Naive thymus-derived CD8-positive, alpha-beta T cell (primary cell): ENCODE data around the gene OTUB1. TPM values are rescaled to one million over a fixed set of nuclear protein-coding genes. Genes with fewer than 3 reads are reported as not detected.

ENCODE experiments used
- ATAC-seq, 2 donors: fragments of 150-1000 bp; cut with Tn5 transposase in 1 of 2; sonication (Bioruptor Pico), chemical (Tn5 transposase) in 1 of 2; 1 replicate in 1 of 2; 2 replicates in 1 of 2; pipeline ENCODE4 v1.10.0; 2021; ENCODE audit warnings: mild to moderate bottlenecking in 2 of 2, moderate library complexity in 2 of 2
- POLR2A ChIA-PET: fragments of 350-600 bp; sonication (Branson Sonifier 250); formaldehyde crosslinking; loops from one replicate; lab custom pipeline; 2021; ENCODE audit warnings: antibody characterized with exemption; lab: Charles Lee
- DNase-seq, 10 donors: peaks; one replicate each; pipeline versions ENCODE4 v3.0.0 to v3.0.0-alpha.2; 2020 to 2022
- H3K27ac Mint-ChIP-seq, 10 donors: one replicate each; pipeline ENCODE4 v1.8.0; 2020 to 2022; ENCODE audit warnings: mild to moderate bottlenecking in 10 of 10, mixed read lengths in 10 of 10, moderate library complexity in 4 of 10, inconsistent platforms in 1 of 10
- H3K27me3 Mint-ChIP-seq, 5 donors: one replicate each; pipeline ENCODE4 v1.8.0; 2021 to 2022; ENCODE audit warnings: mixed read lengths in 5 of 5
- H3K36me3 Mint-ChIP-seq, 3 donors: one replicate each; pipeline ENCODE4 v1.8.0; 2020 to 2022; ENCODE audit warnings: mixed read lengths in 3 of 3, mild to moderate bottlenecking in 2 of 3, inconsistent platforms in 1 of 3
- H3K4me1 Mint-ChIP-seq, 4 donors: one replicate each; pipeline ENCODE4 v1.8.0; 2021 to 2022; ENCODE audit warnings: mixed read lengths in 4 of 4
- H3K4me3 Mint-ChIP-seq, 10 donors: one replicate each; pipeline ENCODE4 v1.8.0; 2020 to 2022; ENCODE audit warnings: mild to moderate bottlenecking in 10 of 10, mixed read lengths in 10 of 10, moderate library complexity in 6 of 10, inconsistent platforms in 1 of 10
- H3K9me3 Mint-ChIP-seq, 9 donors: one replicate each; pipeline ENCODE4 v1.8.0; 2020 to 2022; ENCODE audit warnings: mixed read lengths in 9 of 9, mild to moderate bottlenecking in 3 of 9, inconsistent platforms in 1 of 9, moderate library complexity in 1 of 9
- polyA plus RNA-seq, 3 donors: library from polyadenylated mRNA; unstranded; fragments of 300-500 nt; fragmentation: Illumina TruSeq; gene quantifications; one replicate each; pipeline ENCODE4 v1.2.3, GENCODE V29; 2021
- total RNA-seq, 8 experiments: library from RNA in 2 of 8; stranded (reverse) in 2 of 8; gene quantifications; one replicate each; pipeline ENCODE4 v1.2.3 and lab custom pipeline; 2021 to 2026

The OTUB1 gene
- total and polyA plus RNA-seq, 5 experiments from 2014 or later = 69.6 to 121 (median 109) TPM

- DNase-seq (no peak), ATAC-seq (no peak)
- Mint-ChIP-seq H3K4me1 (no peaks in the 10 kb centered on the region), H3K4me3 (no peak overlapping the region), H3K27me3 (no peaks in the 10 kb centered on the region), H3K27ac (no peak overlapping the region), H3K9me3 (no peaks in the 10 kb centered on the region), H3K36me3 (no peaks in the 10 kb centered on the region)
- POLR2A ChIA-PET = no interaction called here
These were observed 34.9 kb downstream of the OTUB1 start for GRCh38 chr11:64020976-64021756.

- peaks cover 0 to 2% (median 0%) of the 10 kb centered on the region in 5 donors for H3K27me3 Mint-ChIP-seq
- DNase-seq = no peak
- no peak overlapping the region for H3K27ac Mint-ChIP-seq
- H3K9me3 Mint-ChIP-seq = no peaks in the 10 kb centered on the region
- H3K4me1 Mint-ChIP-seq = no peaks in the 10 kb centered on the region
- POLR2A ChIA-PET = no interaction called here
- no peak for ATAC-seq
- no peak overlapping the region for H3K4me3 Mint-ChIP-seq
- no peaks in the 10 kb centered on the region for H3K36me3 Mint-ChIP-seq
These were observed 35.5 kb downstream of the OTUB1 start for GRCh38 chr11:64021757-64022093.

GRCh38 chr11:64022125-64022784 lies 36.0 kb downstream of the OTUB1 start:
- Mint-ChIP-seq H3K4me3 (no peak overlapping the region), H3K27ac (no peak overlapping the region), H3K9me3 (no peaks in the 10 kb centered on the region), H3K36me3 (no peaks in the 10 kb centered on the region), H3K4me1 (peaks cover 0 to 4% (median 0%) of the 10 kb centered on the region in 4 donors), H3K27me3 (peaks cover 0 to 8% (median 2%) of the 10 kb centered on the region in 5 donors)
- DNase-seq (no peak), ATAC-seq (no peak)
- POLR2A ChIA-PET = no interaction called here

- ATAC-seq (no peak), DNase-seq (no peak)
- H3K4me3 Mint-ChIP-seq = no peak overlapping the region
- H3K27me3 Mint-ChIP-seq = peaks cover 4 to 10% (median 6%) of the 10 kb centered on the region in 5 donors
- peak overlapping the region in 1 of 10 donors; percentile 52 for H3K27ac Mint-ChIP-seq
- H3K36me3 Mint-ChIP-seq = no peaks in the 10 kb centered on the region
- no peaks in the 10 kb centered on the region for H3K9me3 Mint-ChIP-seq
- POLR2A ChIA-PET = no interaction called here
- H3K4me1 Mint-ChIP-seq = peaks cover 0 to 4% (median 2%) of the 10 kb centered on the region in 4 donors
These were observed 37.8 kb downstream of the OTUB1 start for GRCh38 chr11:64023712-64024710.

GRCh38 chr11:64025205-64025604 lies 39.0 kb downstream of the OTUB1 start:
- no peak for ATAC-seq

GRCh38 chr11:64026575-64027205 lies 40.5 kb downstream of the OTUB1 start:
- Mint-ChIP-seq H3K36me3 (no peaks in the 10 kb centered on the region), H3K27ac (peak overlapping the region in 1 of 10 donors; percentile 9), H3K4me3 (no peak overlapping the region), H3K9me3 (no peaks in the 10 kb centered on the region), H3K27me3 (peaks cover 4 to 16% (median 10%) of the 10 kb centered on the region in 5 donors), H3K4me1 (peaks cover 0 to 4% (median 2%) of the 10 kb centered on the region in 4 donors)
- POLR2A ChIA-PET = no interaction called here
- ATAC-seq = no peak
- DNase-seq = no peak

More at GRCh38 chr11:64025205-64025604, 39.0 kb downstream of the OTUB1 start:
- Mint-ChIP-seq H3K4me3 (no peak overlapping the region), H3K27me3 (peaks cover 4 to 12% (median 10%) of the 10 kb centered on the region in 5 donors), H3K9me3 (no peaks in the 10 kb centered on the region), H3K27ac (no peak overlapping the region), H3K4me1 (peaks cover 0 to 4% (median 2%) of the 10 kb centered on the region in 4 donors), H3K36me3 (no peaks in the 10 kb centered on the region)
- DNase-seq = no peak
- POLR2A ChIA-PET = interaction anchor here (0.6 to 0.7 kb wide), 2 partner anchors 23 to 395 kb away, joined by 3 read pairs; no protein-coding TSS in a partner anchor

- Mint-ChIP-seq H3K9me3 (no peaks in the 10 kb centered on the region), H3K36me3 (no peaks in the 10 kb centered on the region), H3K27ac (no peak overlapping the region), H3K4me1 (peaks cover 0 to 4% (median 2%) of the 10 kb centered on the region in 4 donors), H3K4me3 (no peak overlapping the region), H3K27me3 (peaks cover 6 to 19% (median 15%) of the 10 kb centered on the region in 5 donors)
- DNase-seq (no peak), ATAC-seq (no peak)
- POLR2A ChIA-PET = no interaction called here
These were observed 41.6 kb downstream of the OTUB1 start for GRCh38 chr11:64027651-64028397.

- no peak for DNase-seq
- peaks cover 9 to 21% (median 19%) of the 10 kb centered on the region in 5 donors for H3K27me3 Mint-ChIP-seq
- no peak for ATAC-seq
- no peak overlapping the region for H3K27ac Mint-ChIP-seq
- POLR2A ChIA-PET = no interaction called here
- H3K36me3 Mint-ChIP-seq = no peaks in the 10 kb centered on the region
- no peaks in the 10 kb centered on the region for H3K9me3 Mint-ChIP-seq
- H3K4me3 Mint-ChIP-seq = no peak overlapping the region
- peaks cover 0 to 4% (median 2%) of the 10 kb centered on the region in 4 donors for H3K4me1 Mint-ChIP-seq
These were observed 42.3 kb downstream of the OTUB1 start for GRCh38 chr11:64028398-64029115.

GRCh38 chr11:64029773-64030172 lies 43.5 kb downstream of the OTUB1 start:
- POLR2A ChIA-PET = interaction anchor here (0.9 to 1.1 kb wide), 2 partner anchors 9 to 14 kb away, joined by 3 read pairs; no protein-coding TSS in a partner anchor
- H3K4me1 Mint-ChIP-seq = peaks cover under 1 to 8% (median 6%) of the 10 kb centered on the region in 4 donors
- H3K27me3 Mint-ChIP-seq = peaks cover 17 to 32% (median 29%) of the 10 kb centered on the region in 5 donors

GRCh38 chr11:64031001-64031400 lies 44.8 kb downstream of the OTUB1 start:
- no peaks in the 10 kb centered on the region for H3K9me3 Mint-ChIP-seq
- no peak overlapping the region for H3K4me3 Mint-ChIP-seq
- POLR2A ChIA-PET = no interaction called here
- no peak for ATAC-seq
- peaks cover 0 to 6% (median 0%) of the 10 kb centered on the region in 3 donors for H3K36me3 Mint-ChIP-seq
- no peak for DNase-seq
- peaks cover 22 to 38% (median 35%) of the 10 kb centered on the region in 5 donors for H3K27me3 Mint-ChIP-seq
- peaks cover 7 to 14% (median 10%) of the 10 kb centered on the region in 4 donors for H3K4me1 Mint-ChIP-seq
- H3K27ac Mint-ChIP-seq = no peak overlapping the region

More at GRCh38 chr11:64029773-64030172, 43.5 kb downstream of the OTUB1 start:
- Mint-ChIP-seq H3K9me3 (no peaks in the 10 kb centered on the region), H3K36me3 (peaks cover 0 to 4% (median 0%) of the 10 kb centered on the region in 3 donors), H3K4me3 (no peak overlapping the region), H3K27ac (no peak overlapping the region)
- no peak for ATAC-seq
- DNase-seq = no peak

GRCh38 chr11:64032050-64032449 lies 45.8 kb downstream of the OTUB1 start:
- no peak for DNase-seq
- Mint-ChIP-seq H3K36me3 (peaks cover 0 to 6% (median 0%) of the 10 kb centered on the region in 3 donors), H3K4me1 (peaks cover 6 to 14% (median 9%) of the 10 kb centered on the region in 4 donors), H3K9me3 (no peaks in the 10 kb centered on the region), H3K27ac (no peak overlapping the region), H3K27me3 (peaks cover 22 to 41% (median 32%) of the 10 kb centered on the region in 5 donors), H3K4me3 (peak overlapping the region in 1 of 10 donors; percentile 14)
- POLR2A ChIA-PET = no interaction called here
- ATAC-seq = no peak
